Neural progenitor cell (in vitro differentiated cells): ENCODE results near the gene ARHGEF4. TPM values are rescaled to one million over a fixed set of nuclear protein-coding genes. Genes with fewer than 3 reads are reported as not detected.

Experiments
- DNase-seq: peaks from one replicate; pipeline ENCODE4 v3.0.0-alpha.2; 2016; ENCODE audit warnings: low spot score
- H2AFZ ChIP-seq: fragments of 200-600 bp; sonication (generic); replicated peaks from 2 replicates; pipeline ENCODE4 v1.6.1; 2016; ENCODE audit warnings: antibody characterized with exemption
- H3F3A ChIP-seq: fragments of 200-600 bp; sonication (generic); 2 replicates; pipeline ENCODE4 v1.6.1; 2016; ENCODE audit warnings: antibody characterized with exemption, low read depth
- H3K27ac ChIP-seq: fragments of 200-600 bp; sonication (generic); 2 replicates; pipeline ENCODE4 v1.5.1; 2016; ENCODE audit warnings: mild to moderate bottlenecking
- H3K27me3 ChIP-seq: fragments of 200-600 bp; sonication (generic); 2 replicates; pipeline ENCODE4 v1.6.1; 2016; ENCODE audit warnings: mild to moderate bottlenecking, moderate library complexity
- H3K36me3 ChIP-seq: fragments of 200-600 bp; sonication (generic); 2 replicates; pipeline ENCODE4 v1.5.1; 2016
- H3K4me1 ChIP-seq: fragments of 200-600 bp; sonication (generic); 2 replicates; pipeline ENCODE4 v1.6.1; 2016; ENCODE audit warnings: mixed run types
- H3K4me2 ChIP-seq: fragments of 200-600 bp; sonication (generic); 2 replicates; pipeline ENCODE4 v1.6.1; 2016
- H3K4me3 ChIP-seq: fragments of 200-600 bp; sonication (generic); 2 replicates; pipeline ENCODE4 v1.5.1; 2016
- H3K79me2 ChIP-seq: fragments of 200-600 bp; sonication (generic); 2 replicates; pipeline ENCODE4 v1.6.1; 2016; ENCODE audit warnings: low read depth
- H3K9ac ChIP-seq: fragments of 200-600 bp; sonication (generic); 2 replicates; pipeline ENCODE4 v1.6.1; 2016
- H3K9me3 ChIP-seq: fragments of 200-600 bp; sonication (generic); 2 replicates; pipeline ENCODE4 v1.5.1; 2016; ENCODE audit warnings: low read depth
- H4K20me1 ChIP-seq: fragments of 200-600 bp; sonication (generic); 2 replicates; pipeline ENCODE4 v1.6.1; 2016; ENCODE audit warnings: low read depth
- H3K27ac Mint-ChIP-seq: 3 replicates; pipeline ENCODE4 v1.8.0; 2021; ENCODE audit warnings: mixed read lengths
- H3K27me3 Mint-ChIP-seq: 2 replicates; pipeline ENCODE4 v1.8.0; 2022; ENCODE audit warnings: low read depth, mild to moderate bottlenecking, inconsistent platforms, moderate library complexity, mixed read lengths; ENCODE audit not compliant: insufficient read depth
- H3K36me3 Mint-ChIP-seq: 3 replicates; pipeline ENCODE4 v1.8.0; 2021; ENCODE audit warnings: mixed read lengths
- H3K4me1 Mint-ChIP-seq: 3 replicates; pipeline ENCODE4 v1.8.0; 2021; ENCODE audit warnings: mixed read lengths
- H3K4me3 Mint-ChIP-seq: 3 replicates; pipeline ENCODE4 v1.8.0; 2021; ENCODE audit warnings: mild to moderate bottlenecking, moderate library complexity, mixed read lengths
- H3K9me3 Mint-ChIP-seq: 3 replicates; pipeline ENCODE4 v1.8.0; 2020; ENCODE audit warnings: mixed read lengths
- CTCF ChIP-seq: fragments of 200-600 bp; sonication (generic); IDR thresholded peaks from 2 replicates; pipeline ENCODE4 v1.5.1; 2017; ENCODE audit warnings: antibody characterized with exemption, mild to moderate bottlenecking
- EZH2 ChIP-seq: fragments of 200-600 bp; sonication (generic); IDR thresholded peaks from 2 replicates; pipeline ENCODE4 v1.6.1; 2017; ENCODE audit warnings: antibody characterized with exemption, mild to moderate bottlenecking, moderate library complexity
- EZH2phosphoT487 ChIP-seq: fragments of 200-600 bp; sonication (generic); IDR thresholded peaks from 2 replicates; pipeline ENCODE4 v1.6.1; 2017; ENCODE audit warnings: antibody characterized with exemption
- total RNA-seq: library from RNA; depleted of rRNA; stranded (reverse); fragments of >200 nt; gene quantifications from 2 replicates; pipeline ENCODE4 v1.2.3, GENCODE V29; 2015; ENCODE audit warnings: low replicate concordance

ARHGEF4 gene
- total RNA-seq, 1 donor from 2014 or later, result 22.8 TPM

GRCh38 chr2:130796290-130796689 lies 40.4 kb upstream of the ARHGEF4 start:
- no peak overlapping the region for H3K9ac ChIP-seq
- DNase-seq, result peak; percentile 23

GRCh38 chr2:130797493-130798435 lies 39.0 kb upstream of the ARHGEF4 start:
- Histone ChIP-seq H3F3A (peaks cover 8% of the 10 kb centered on the region), H3K9me3 (no peaks in the 10 kb centered on the region), H3K9ac (no peak overlapping the region), H3K79me2 (no peaks in the 10 kb centered on the region), H3K27ac (no peak overlapping the region), H3K4me2 (peak overlapping the region; percentile 81), H2AFZ (peak overlapping the region; percentile 81), H3K27me3 (peaks cover 4% of the 10 kb centered on the region), H3K4me3 (peak overlapping the region; percentile 66), H3K4me1 (peaks cover 30% of the 10 kb centered on the region), H4K20me1 (no peaks in the 10 kb centered on the region), H3K36me3 (no peaks in the 10 kb centered on the region)
- no peaks in the 10 kb centered on the region for H3K9me3 Mint-ChIP-seq
- H3K27ac Mint-ChIP-seq, result no peak overlapping the region
- no peaks in the 10 kb centered on the region for H3K36me3 Mint-ChIP-seq
- peak overlapping the region; percentile 80 for H3K4me3 Mint-ChIP-seq
- TF ChIP-seq CTCF (peak; percentile 81), EZH2 (peak; percentile 37), EZH2phosphoT487 (peak; percentile 49)
- peaks cover 13% of the 10 kb centered on the region for H3K4me1 Mint-ChIP-seq
- peak; percentile 96 for DNase-seq
- peaks cover 10% of the 10 kb centered on the region for H3K27me3 Mint-ChIP-seq

More at GRCh38 chr2:130796290-130796689, 40.4 kb upstream of the ARHGEF4 start:
- Histone ChIP-seq H3K36me3 (no peaks in the 10 kb centered on the region), H4K20me1 (no peaks in the 10 kb centered on the region), H3K4me1 (peaks cover 19% of the 10 kb centered on the region), H3K4me2 (no peak overlapping the region), H3K79me2 (no peaks in the 10 kb centered on the region), H3K4me3 (no peak overlapping the region), H3K9me3 (no peaks in the 10 kb centered on the region), H3F3A (no peaks in the 10 kb centered on the region), H2AFZ (no peak overlapping the region), H3K27ac (no peak overlapping the region), H3K27me3 (peaks cover 4% of the 10 kb centered on the region)
- no peaks in the 10 kb centered on the region for H3K36me3 Mint-ChIP-seq
- H3K27ac Mint-ChIP-seq, result no peak overlapping the region
- no peak overlapping the region for H3K4me3 Mint-ChIP-seq
- TF ChIP-seq EZH2phosphoT487 (no peak), CTCF (no peak), EZH2 (no peak)
- peaks cover 9% of the 10 kb centered on the region for H3K27me3 Mint-ChIP-seq
- peaks cover 12% of the 10 kb centered on the region for H3K4me1 Mint-ChIP-seq
- H3K9me3 Mint-ChIP-seq, result no peaks in the 10 kb centered on the region

GRCh38 chr2:130798472-130799218 lies 38.1 kb upstream of the ARHGEF4 start:
- H3K4me3 Mint-ChIP-seq, result peak overlapping the region; percentile 80
- no peaks in the 10 kb centered on the region for H3K9me3 Mint-ChIP-seq
- Histone ChIP-seq H3K9me3 (no peaks in the 10 kb centered on the region), H3K9ac (no peak overlapping the region), H3K4me3 (peak overlapping the region; percentile 66), H3K4me2 (peak overlapping the region; percentile 81), H4K20me1 (no peaks in the 10 kb centered on the region), H3K79me2 (no peaks in the 10 kb centered on the region), H2AFZ (peak overlapping the region; percentile 81), H3F3A (peaks cover 8% of the 10 kb centered on the region), H3K27ac (no peak overlapping the region), H3K36me3 (no peaks in the 10 kb centered on the region), H3K4me1 (peaks cover 30% of the 10 kb centered on the region), H3K27me3 (peaks cover 4% of the 10 kb centered on the region)
- no peak overlapping the region for H3K27ac Mint-ChIP-seq
- peaks cover 9% of the 10 kb centered on the region for H3K27me3 Mint-ChIP-seq
- peak; percentile 80 for DNase-seq
- H3K4me1 Mint-ChIP-seq, result peaks cover 13% of the 10 kb centered on the region
- no peaks in the 10 kb centered on the region for H3K36me3 Mint-ChIP-seq
- no peak for TF ChIP-seq EZH2
- TF ChIP-seq CTCF, result no peak
- no peak for TF ChIP-seq EZH2phosphoT487
